Vagina (tissue), 2 donors: ENCODE data around the gene NDUFB10. TPM values are rescaled to one million over a fixed set of nuclear protein-coding genes. Genes with fewer than 3 reads are reported as not detected.

Experiments used
- DNase-seq, 2 donors: peaks; one replicate each; pipeline ENCODE4 v3.0.0-alpha.2; 2017; ENCODE audit errors: extremely low spot score in 2 of 2
- H3K27ac ChIP-seq: fragments of 200-600 bp; sonication (generic); one replicate; pipeline ENCODE4 v1.5.1; 2019
- H3K27me3 ChIP-seq: fragments of 200-600 bp; sonication (generic); one replicate; pipeline ENCODE4 v1.5.1; 2019
- H3K36me3 ChIP-seq, 2 donors: fragments of 200-600 bp; sonication (generic); one replicate each; pipeline ENCODE4 v1.5.1; 2017 to 2019
- H3K4me1 ChIP-seq: fragments of 200-600 bp; sonication (generic); one replicate; pipeline ENCODE4 v1.5.1; 2019
- H3K4me3 ChIP-seq, 2 donors: fragments of 200-600 bp; sonication (generic); 1 replicate in 1 of 2; 2 replicates in 1 of 2; pipeline ENCODE4 v1.5.1; 2016 to 2019
- H3K9me3 ChIP-seq: fragments of 200-600 bp; sonication (generic); one replicate; pipeline ENCODE4 v1.5.1; 2019
- POLR2A ChIP-seq, 2 donors: fragments of 450-650 bp; IDR thresholded peaks; one replicate each; pipeline ENCODE4 v1.6.1; 2017; ENCODE audit warnings: antibody characterized with exemption in 2 of 2, mild to moderate bottlenecking in 2 of 2, moderate library complexity in 2 of 2
- POLR2AphosphoS5 ChIP-seq, 2 donors: sonication (generic); formaldehyde crosslinking; IDR thresholded peaks; one replicate each; pipeline ENCODE4 v1.9.0; 2017; ENCODE audit warnings: antibody characterized with exemption in 2 of 2, mild to moderate bottlenecking in 2 of 2, low read depth in 1 of 2; ENCODE audit not compliant: insufficient read depth in 1 of 2
- intact Hi-C: fragments of 100-400 bp; cut with DNase I; formaldehyde crosslinking; loops from one replicate; pipeline ENCODE4 v1.15.1; 2023
- total RNA-seq: library from RNA; depleted of rRNA; stranded (reverse); fragments of >200 nt; gene quantifications from one replicate; pipeline ENCODE4 v1.2.3, GENCODE V29; 2016
- TF ChIP-seq, protein P1 (sequence below), 3 experiments: fragments of 450-650 bp in 2 of 3; fragments of 200-600 bp in 1 of 3; sonication (generic) in 1 of 3; IDR thresholded peaks; one replicate each; pipeline ENCODE4 v1.5.1; 2017 to 2019; ENCODE audit warnings: antibody characterized with exemption in 3 of 3, mild to moderate bottlenecking in 2 of 3, moderate library complexity in 2 of 3

NDUFB10 gene
- total RNA-seq, 1 donor from 2014 or later: 132 TPM

DNA sequence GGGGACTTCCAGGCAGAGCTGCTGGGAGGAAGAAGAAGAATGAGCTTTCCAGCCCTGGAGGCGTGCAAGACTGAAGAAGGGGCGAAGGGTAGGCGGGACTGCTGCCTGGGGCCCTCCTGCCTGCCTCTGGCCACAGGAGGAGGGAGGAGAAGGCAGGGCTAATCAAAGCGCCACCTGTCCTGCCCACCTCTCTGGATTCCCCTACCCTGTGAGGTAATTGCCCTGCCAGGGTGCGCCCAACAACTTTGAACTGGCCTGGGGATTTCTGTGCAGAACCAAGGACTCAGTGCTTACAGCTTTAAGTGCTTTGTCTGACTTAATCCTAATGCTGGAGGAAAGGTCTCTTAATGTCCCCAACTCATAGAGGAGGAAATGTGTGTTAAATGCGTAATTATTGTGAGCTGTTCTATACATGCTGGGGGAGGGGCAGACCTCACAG, 22.1 kb downstream of the NDUFB10 start, which contains the start of gene NOXO1:
Gene NOXO1, minus strand, starts transcription at position 72 of the 439 bp plus-strand sequence. CDS start 290 bp downstream, outside the sequence.
- H3K36me3 ChIP-seq: peaks cover 0 to 28% of the 10 kb centered on the region in 2 donors
- peaks cover 30% of the 10 kb centered on the region for H3K4me1 ChIP-seq
- H3K9me3 ChIP-seq: no peaks in the 10 kb centered on the region
- no peak for DNase-seq
- H3K27me3 ChIP-seq: no peaks in the 10 kb centered on the region
- H3K27ac ChIP-seq: no peak within 1 kb of the TSS
- intact Hi-C loops: no loop called here
- H3K4me3 ChIP-seq: peak within 1 kb of the TSS in 1 of 2 donors; percentile 26
- TF ChIP-seq POLR2A (IDR thresholded peaks at IDR 0.05) (no peak), POLR2AphosphoS5 (IDR thresholded peaks at IDR 0.05; ENCODE audit: insufficient read depth in 1 of 2, low read depth in 1 of 2) (no peak)
- TF ChIP-seq, protein P1, sequence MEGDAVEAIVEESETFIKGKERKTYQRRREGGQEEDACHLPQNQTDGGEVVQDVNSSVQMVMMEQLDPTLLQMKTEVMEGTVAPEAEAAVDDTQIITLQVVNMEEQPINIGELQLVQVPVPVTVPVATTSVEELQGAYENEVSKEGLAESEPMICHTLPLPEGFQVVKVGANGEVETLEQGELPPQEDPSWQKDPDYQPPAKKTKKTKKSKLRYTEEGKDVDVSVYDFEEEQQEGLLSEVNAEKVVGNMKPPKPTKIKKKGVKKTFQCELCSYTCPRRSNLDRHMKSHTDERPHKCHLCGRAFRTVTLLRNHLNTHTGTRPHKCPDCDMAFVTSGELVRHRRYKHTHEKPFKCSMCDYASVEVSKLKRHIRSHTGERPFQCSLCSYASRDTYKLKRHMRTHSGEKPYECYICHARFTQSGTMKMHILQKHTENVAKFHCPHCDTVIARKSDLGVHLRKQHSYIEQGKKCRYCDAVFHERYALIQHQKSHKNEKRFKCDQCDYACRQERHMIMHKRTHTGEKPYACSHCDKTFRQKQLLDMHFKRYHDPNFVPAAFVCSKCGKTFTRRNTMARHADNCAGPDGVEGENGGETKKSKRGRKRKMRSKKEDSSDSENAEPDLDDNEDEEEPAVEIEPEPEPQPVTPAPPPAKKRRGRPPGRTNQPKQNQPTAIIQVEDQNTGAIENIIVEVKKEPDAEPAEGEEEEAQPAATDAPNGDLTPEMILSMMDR (IDR thresholded peaks at IDR 0.05): no peak

DNA sequence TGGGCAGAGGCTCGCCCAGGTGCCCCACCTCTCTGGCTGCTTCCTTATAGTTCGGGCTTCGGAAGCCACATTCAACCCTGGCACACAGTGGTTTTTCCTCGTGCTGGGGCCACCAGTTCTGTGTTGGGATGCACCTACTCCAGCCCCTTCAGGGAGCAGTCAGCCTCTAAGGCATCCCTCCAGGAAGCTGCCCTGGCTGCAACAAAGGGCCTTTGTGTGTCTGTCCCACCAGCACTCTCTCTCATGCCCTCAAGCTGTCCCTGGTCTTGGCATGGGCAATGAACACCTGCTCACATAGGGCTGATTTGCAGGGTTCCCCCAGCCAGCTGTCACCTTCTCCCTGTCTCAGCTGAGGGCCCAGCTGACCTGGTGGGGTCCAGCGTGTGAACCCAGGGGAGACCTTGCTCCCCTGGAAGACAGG, 22.7 kb downstream of the NDUFB10 start:
- Histone ChIP-seq H3K27me3 (no peaks in the 10 kb centered on the region), H3K36me3 (peaks cover 0 to 27% of the 10 kb centered on the region in 2 donors), H3K4me3 (no peak overlapping the region), H3K9me3 (no peaks in the 10 kb centered on the region), H3K4me1 (peaks cover 30% of the 10 kb centered on the region), H3K27ac (no peak overlapping the region)
- TF ChIP-seq, protein P1 (IDR thresholded peaks at IDR 0.05): no peak
- TF ChIP-seq POLR2AphosphoS5 (IDR thresholded peaks at IDR 0.05; ENCODE audit: insufficient read depth in 1 of 2, low read depth in 1 of 2) (no peak), POLR2A (IDR thresholded peaks at IDR 0.05) (no peak)
- no peak for DNase-seq
- intact Hi-C loops: no loop called here

DNA sequence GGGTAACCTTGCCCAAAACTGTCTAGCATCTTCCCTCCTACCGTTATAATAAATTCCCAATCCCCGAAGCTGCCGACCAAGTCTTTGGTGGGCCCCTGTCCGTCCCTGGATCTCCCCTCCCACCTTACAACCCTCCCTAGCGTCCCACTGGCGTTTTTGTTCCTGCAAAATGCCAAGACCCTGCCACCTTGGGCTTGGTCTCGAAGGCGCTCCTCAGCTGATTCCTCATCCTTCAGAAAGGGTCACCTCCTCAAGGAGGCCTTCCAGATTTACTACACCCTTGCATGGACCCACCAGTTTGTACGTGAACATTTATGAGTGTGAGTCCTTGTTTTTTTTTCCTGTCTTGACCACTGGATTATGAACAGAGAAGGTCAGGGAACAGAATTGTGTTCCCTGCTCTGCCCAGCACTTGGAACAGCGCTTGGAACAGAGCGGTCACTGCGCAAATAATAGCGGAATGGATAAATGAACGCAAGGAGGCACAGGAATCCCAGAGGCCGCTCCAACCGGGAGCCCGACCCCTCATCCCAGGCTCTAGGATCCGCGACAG, 23.7 kb downstream of the NDUFB10 start:
- H3K4me1 ChIP-seq: peaks cover 30% of the 10 kb centered on the region
- DNase-seq: no peak
- H3K36me3 ChIP-seq: peaks cover 0 to 18% of the 10 kb centered on the region in 2 donors
- H3K4me3 ChIP-seq: peak overlapping the region; percentile 59 to 87
- TF ChIP-seq, protein P1 (IDR thresholded peaks at IDR 0.05): no peak
- TF ChIP-seq POLR2A (IDR thresholded peaks at IDR 0.05): no peak
- TF ChIP-seq POLR2AphosphoS5 (IDR thresholded peaks at IDR 0.05; ENCODE audit: insufficient read depth in 1 of 2, low read depth in 1 of 2): no peak
- no peaks in the 10 kb centered on the region for H3K9me3 ChIP-seq
- no peaks in the 10 kb centered on the region for H3K27me3 ChIP-seq
- intact Hi-C loops: no loop called here
- no peak overlapping the region for H3K27ac ChIP-seq

DNA sequence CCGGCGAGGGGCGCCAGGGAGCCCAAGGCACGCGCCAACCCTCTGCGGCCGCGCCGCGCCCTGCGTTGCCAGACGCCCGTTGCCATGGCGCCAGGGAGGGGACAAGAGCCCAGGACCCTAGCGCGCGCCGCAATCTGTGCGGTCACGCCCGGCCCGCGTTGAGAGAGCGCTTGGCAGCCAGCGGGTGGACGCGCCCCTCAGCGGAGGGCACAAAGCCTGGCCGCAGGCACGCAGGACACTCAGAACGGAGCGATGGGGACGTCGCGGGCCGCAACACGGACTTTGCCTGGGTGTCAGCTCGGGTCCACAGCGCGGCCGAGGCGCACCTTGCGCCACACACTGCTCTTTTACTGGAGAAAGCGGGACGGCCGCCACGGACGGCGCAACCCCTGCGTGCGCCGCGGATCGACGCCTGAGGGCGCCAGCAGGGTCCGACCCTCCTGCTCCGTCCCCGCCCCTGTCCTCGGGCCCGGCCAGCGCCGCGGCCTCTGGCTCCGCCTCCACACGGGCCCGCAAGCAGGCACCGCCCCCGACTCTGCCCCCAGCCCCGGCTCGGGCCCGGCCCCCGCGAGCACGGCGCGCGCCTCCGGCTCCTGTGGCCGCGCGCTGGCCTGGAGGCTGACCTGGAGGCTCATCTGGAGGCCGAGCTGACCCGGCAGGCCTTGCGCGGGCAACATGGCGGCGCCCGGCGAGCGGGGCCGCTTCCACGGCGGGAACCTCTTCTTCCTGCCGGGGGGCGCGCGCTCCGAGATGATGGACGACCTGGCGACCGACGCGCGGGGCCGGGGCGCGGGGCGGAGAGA, 24.4 kb downstream of the NDUFB10 start, which contains the start of gene GFER:
Gene GFER, plus strand, starts transcription at position 650 of the 803 bp plus-strand sequence. Its CDS starts 26 bp downstream, at position 676.
- TF ChIP-seq POLR2AphosphoS5 (IDR thresholded peaks at IDR 0.05; ENCODE audit: insufficient read depth in 1 of 2, low read depth in 1 of 2) (peak in 1 of 2 donors; percentile 51), POLR2A (IDR thresholded peaks at IDR 0.05) (no peak)
- TF ChIP-seq, protein P1 (IDR thresholded peaks at IDR 0.05): peak in 2 of 3 experiments; percentile 3 to 6
- DNase-seq: no peak
- intact Hi-C loops: no loop called here
- H3K4me3 ChIP-seq: peak within 1 kb of the TSS; percentile 59 to 87
- peaks cover 30% of the 10 kb centered on the region for H3K4me1 ChIP-seq
- peak within 1 kb of the TSS; percentile 53 for H3K27ac ChIP-seq
- H3K9me3 ChIP-seq: no peaks in the 10 kb centered on the region
- no peaks in the 10 kb centered on the region for H3K27me3 ChIP-seq
- peaks cover 0 to 13% of the 10 kb centered on the region in 2 donors for H3K36me3 ChIP-seq
